ENCODE results near the gene TCF23. TPM values are rescaled to one million over a fixed set of nuclear protein-coding genes. Genes with fewer than 3 reads are reported as not detected.

Gene TCF23
- total RNA-seq, 6 experiments from 2014 or later: not detected

GRCh38 chr2:27145682-27146081 lies 3.1 kb upstream of the TCF23 start:
- TF ChIP-seq CTCF (IDR thresholded peaks at IDR 0.05): no peak
- H3K4me3 Mint-ChIP-seq: no peak overlapping the region
- no peaks in the 10 kb centered on the region for H3K36me3 Mint-ChIP-seq (ENCODE audit: low read depth)
- H3K27me3 Mint-ChIP-seq (ENCODE audit: insufficient read depth): peaks cover 47% of the 10 kb centered on the region
- H3K4me1 Mint-ChIP-seq (ENCODE audit: low read depth): no peaks in the 10 kb centered on the region
- DNase-seq: no peak
- H3K27ac Mint-ChIP-seq: no peak overlapping the region
- H3K9me3 Mint-ChIP-seq: no peaks in the 10 kb centered on the region; the same call in none of the 2 replicates

- Mint-ChIP-seq H3K27me3 (ENCODE audit: insufficient read depth) (peaks cover 54% of the 10 kb centered on the region), H3K9me3 (no peaks in the 10 kb centered on the region; the same call in none of the 2 replicates), H3K36me3 (ENCODE audit: low read depth) (no peaks in the 10 kb centered on the region), H3K27ac (no peak overlapping the region), H3K4me1 (ENCODE audit: low read depth) (peaks cover 5% of the 10 kb centered on the region), H3K4me3 (no peak overlapping the region)
- no peak for DNase-seq
- TF ChIP-seq CTCF (IDR thresholded peaks at IDR 0.05): no peak
These were observed 869 bp upstream of the TCF23 start for GRCh38 chr2:27147935-27148334.

- no peak for TF ChIP-seq CTCF (IDR thresholded peaks at IDR 0.05)
- no peaks in the 10 kb centered on the region for H3K36me3 Mint-ChIP-seq (ENCODE audit: low read depth)
- H3K4me3 Mint-ChIP-seq: no peak overlapping the region
These were observed 984 bp downstream of the TCF23 start for GRCh38 chr2:27149570-27150405.

GRCh38 chr2:27150639-27151230 lies 1.9 kb downstream of the TCF23 start:
- peaks cover 49% of the 10 kb centered on the region for H3K27me3 Mint-ChIP-seq (ENCODE audit: insufficient read depth)
- peaks cover 6% of the 10 kb centered on the region for H3K4me1 Mint-ChIP-seq (ENCODE audit: low read depth)
- no peak for TF ChIP-seq CTCF (IDR thresholded peaks at IDR 0.05)
- H3K4me3 Mint-ChIP-seq: no peak overlapping the region
- no peaks in the 10 kb centered on the region for H3K9me3 Mint-ChIP-seq
- no peaks in the 10 kb centered on the region for H3K36me3 Mint-ChIP-seq (ENCODE audit: low read depth)
- no peak overlapping the region for H3K27ac Mint-ChIP-seq
- no peak for DNase-seq

More at GRCh38 chr2:27149570-27150405, 984 bp downstream of the TCF23 start:
- H3K27ac Mint-ChIP-seq: no peak overlapping the region
- H3K27me3 Mint-ChIP-seq (ENCODE audit: insufficient read depth): peaks cover 51% of the 10 kb centered on the region
- H3K4me1 Mint-ChIP-seq (ENCODE audit: low read depth): peaks cover 6% of the 10 kb centered on the region
- no peaks in the 10 kb centered on the region for H3K9me3 Mint-ChIP-seq
- no peak for DNase-seq

- Mint-ChIP-seq H3K27ac (no peak overlapping the region), H3K4me1 (ENCODE audit: low read depth) (peaks cover 6% of the 10 kb centered on the region), H3K9me3 (no peaks in the 10 kb centered on the region), H3K36me3 (ENCODE audit: low read depth) (no peaks in the 10 kb centered on the region), H3K4me3 (no peak overlapping the region), H3K27me3 (ENCODE audit: insufficient read depth) (peaks cover 43% of the 10 kb centered on the region)
- TF ChIP-seq CTCF (IDR thresholded peaks at IDR 0.05): no peak
- DNase-seq: no peak
These were observed 3.4 kb downstream of the TCF23 start for GRCh38 chr2:27152102-27152795.
